GM18502 (cell line): ENCODE results near the gene GAL3ST3.
"Not testable (repeated sequence)": the region's sequence is repeated elsewhere in the genome, so short reads cannot be mapped to it uniquely, and the experiment has no call there.

Experiments
- ATAC-seq: cut with Tn5 transposase; IDR thresholded peaks from one replicate; pipeline ENCODE4 v1.9.1; 2021; ENCODE audit warnings: mild to moderate bottlenecking; ENCODE audit not compliant: unreplicated experiment, poor library complexity

Gene GAL3ST3, protein sequence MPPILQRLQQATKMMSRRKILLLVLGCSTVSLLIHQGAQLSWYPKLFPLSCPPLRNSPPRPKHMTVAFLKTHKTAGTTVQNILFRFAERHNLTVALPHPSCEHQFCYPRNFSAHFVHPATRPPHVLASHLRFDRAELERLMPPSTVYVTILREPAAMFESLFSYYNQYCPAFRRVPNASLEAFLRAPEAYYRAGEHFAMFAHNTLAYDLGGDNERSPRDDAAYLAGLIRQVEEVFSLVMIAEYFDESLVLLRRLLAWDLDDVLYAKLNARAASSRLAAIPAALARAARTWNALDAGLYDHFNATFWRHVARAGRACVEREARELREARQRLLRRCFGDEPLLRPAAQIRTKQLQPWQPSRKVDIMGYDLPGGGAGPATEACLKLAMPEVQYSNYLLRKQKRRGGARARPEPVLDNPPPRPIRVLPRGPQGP

GRCh38 chr11:66048547-66049323 lies at the start of gene GAL3ST3:
Gene GAL3ST3, minus strand, starts transcription at chr11:66049161. Its CDS starts 3,746 bp downstream, at chr11:66045415.
- ATAC-seq, result no peak

- ATAC-seq, result not testable (repeated sequence)
Measured at GRCh38 chr11:66092125-66092524, 43.2 kb upstream of the GAL3ST3 start.

- no peak for ATAC-seq
Measured at GRCh38 chr11:66090288-66090687, 41.3 kb upstream of the GAL3ST3 start.

- ATAC-seq, result no peak
Measured at GRCh38 chr11:66089067-66089466, 40.1 kb upstream of the GAL3ST3 start.

DNA sequence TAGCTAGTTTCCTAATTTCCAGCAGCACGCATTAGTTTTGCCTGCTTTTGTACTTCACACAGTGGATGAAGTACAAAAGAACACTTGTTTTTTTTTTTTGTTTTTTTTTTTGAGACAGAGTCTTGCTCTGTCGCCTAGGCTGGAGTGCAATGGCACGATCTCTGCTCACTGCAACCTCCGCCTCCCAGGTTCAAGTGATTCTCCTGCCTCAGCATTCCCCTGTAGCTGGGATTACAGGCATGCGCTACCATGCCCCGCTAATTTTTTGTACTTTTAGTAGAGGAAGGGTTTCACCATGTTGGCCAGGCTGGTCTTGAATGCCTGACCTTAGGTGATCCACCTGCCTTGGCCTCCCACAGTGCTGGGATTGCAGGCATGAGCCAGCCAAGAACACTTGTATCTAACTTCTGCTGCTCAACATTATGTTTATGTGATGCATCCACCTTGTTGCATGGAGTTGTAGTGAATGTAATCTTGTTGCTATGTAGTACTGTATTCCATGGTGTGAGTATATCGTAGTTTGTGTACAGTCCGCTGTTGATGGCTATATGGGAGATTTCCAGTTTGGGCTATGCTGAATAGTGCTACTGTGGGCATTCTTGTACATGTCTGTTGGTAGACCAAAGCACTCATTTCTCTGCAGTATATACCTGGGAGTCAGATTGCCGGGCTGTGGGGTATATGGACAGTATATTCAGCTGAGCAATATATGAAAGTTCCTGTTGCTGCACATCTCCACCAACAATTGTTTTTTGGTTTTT lies 38.4 kb upstream of the GAL3ST3 start:
- no peak for ATAC-seq

GRCh38 chr11:66084821-66085475 lies 36.0 kb upstream of the GAL3ST3 start:
- no peak for ATAC-seq

DNA sequence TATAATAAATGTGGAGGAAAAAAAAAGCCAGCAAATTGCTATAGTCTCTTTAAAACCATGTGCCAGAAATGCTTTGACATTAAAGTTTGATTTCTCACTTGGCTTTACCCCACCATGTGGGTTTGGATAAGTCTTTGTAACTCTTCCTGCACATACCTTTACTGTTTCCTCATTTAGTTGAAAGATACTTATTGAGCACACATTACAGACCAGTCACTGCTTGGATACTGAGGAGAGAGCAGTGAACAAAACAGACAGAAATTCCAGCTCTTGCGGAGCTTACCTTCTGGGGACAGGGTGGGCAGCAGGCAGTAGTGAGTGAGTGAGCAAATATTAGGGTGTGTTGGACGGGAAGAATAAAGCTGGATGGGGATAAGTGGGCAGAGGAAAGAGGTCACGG lies 34.8 kb upstream of the GAL3ST3 start:
- no peak for ATAC-seq

DNA sequence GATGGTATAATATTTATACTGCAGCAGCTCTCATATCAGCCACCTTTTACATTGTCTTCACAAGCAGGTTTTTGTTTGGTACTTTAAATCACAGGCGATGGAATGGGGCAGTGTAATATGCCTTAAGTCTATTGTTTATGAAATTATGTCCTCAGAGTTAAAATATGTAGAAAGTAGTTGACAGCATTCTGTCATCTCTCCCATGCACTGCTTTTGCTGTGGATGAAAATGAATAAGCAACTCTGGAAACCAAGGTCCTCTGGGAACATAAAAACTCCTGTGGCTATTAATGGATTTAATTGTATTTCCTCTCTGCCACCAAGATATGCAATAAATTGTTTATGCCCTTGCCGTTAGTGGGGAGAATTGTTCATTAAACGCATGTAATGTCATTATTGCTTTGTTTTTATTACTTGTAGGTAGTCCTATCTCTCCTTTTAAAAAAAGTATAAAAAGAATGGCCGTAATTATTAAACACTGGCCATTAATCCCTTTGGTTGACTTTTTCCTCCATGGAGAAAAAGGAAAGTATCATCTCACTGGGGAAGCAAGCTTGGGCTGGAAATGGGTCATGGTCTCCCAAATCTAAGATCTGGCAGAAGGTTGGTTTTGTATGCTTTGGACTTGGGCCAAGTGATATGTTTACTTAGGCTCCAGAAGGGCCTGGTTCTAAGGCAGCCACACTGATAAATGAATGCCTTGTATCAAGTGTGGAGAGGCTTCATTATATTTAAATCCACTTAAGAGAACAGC lies 34.2 kb upstream of the GAL3ST3 start:
- ATAC-seq, result no peak

DNA sequence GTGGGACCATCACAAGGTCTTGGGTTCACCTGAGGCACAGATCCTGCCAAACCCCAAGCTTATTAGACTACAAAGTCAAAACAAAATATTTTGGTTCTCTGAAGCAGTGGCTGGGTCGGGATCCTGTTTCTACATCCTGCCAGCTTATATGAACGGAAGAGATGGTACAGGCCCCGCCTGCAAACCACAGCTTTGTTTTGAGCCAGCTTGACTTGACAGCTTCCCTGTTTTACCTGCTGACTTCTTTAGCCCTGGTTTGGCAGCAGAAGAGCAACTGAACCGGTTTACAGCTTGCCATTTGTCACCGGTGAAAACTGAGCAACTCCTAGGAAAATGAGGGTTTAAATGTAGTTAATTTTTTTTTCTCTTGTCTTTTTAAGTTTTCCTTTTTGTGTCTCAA lies 32.5 kb upstream of the GAL3ST3 start:
- peak; percentile 61 for ATAC-seq

- no peak for ATAC-seq
Measured at GRCh38 chr11:66080055-66080817, 31.3 kb upstream of the GAL3ST3 start.

GRCh38 chr11:66078949-66079348 lies 30.0 kb upstream of the GAL3ST3 start:
- not testable (repeated sequence) for ATAC-seq

DNA sequence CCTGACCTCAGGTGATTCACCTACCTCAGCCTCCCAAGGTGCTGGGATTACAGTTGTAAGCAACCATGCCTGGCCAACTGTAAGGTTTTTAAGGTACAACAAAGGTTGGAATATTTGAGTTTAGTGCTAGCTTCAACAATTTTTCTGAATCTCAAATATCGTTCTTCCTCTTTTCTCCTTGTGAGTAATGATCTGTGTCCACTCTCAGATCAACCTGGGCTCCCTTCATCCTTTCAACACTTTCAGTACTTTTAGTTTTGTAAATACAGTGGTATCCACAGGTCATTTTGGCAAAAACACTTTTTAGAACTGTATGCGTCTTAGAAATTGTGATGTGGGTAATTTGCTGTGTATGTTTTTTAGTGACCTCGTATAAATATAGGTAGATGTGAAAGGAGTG lies 29.0 kb upstream of the GAL3ST3 start:
- no peak for ATAC-seq

DNA sequence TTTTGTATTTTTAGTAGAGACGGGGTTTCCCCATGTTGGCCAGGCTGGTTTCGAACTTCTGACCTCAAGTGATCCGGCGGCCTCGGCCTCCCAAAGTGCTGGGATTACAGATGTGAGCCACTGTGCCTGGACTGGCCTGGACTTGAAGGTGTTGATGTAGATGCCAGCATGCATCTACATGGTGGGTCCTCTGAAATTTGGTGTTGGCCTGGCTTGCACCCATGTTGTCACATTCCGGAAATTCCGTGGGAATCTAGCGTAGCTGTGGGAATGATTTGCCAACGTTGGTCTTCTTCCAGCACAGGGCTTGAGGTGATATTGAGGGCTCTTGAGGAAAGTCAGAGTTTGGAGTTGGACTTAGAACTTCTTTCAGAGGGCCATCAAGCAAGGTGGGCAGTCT lies 27.6 kb upstream of the GAL3ST3 start:
- ATAC-seq, result no peak

- no peak for ATAC-seq
Measured at GRCh38 chr11:66075273-66075672, 26.3 kb upstream of the GAL3ST3 start.

GRCh38 chr11:66073669-66074068 lies 24.7 kb upstream of the GAL3ST3 start:
- no peak for ATAC-seq

- ATAC-seq, result no peak
Measured at GRCh38 chr11:66072518-66072917, 23.6 kb upstream of the GAL3ST3 start.

GRCh38 chr11:66072081-66072480 lies 23.1 kb upstream of the GAL3ST3 start:
- no peak for ATAC-seq

DNA sequence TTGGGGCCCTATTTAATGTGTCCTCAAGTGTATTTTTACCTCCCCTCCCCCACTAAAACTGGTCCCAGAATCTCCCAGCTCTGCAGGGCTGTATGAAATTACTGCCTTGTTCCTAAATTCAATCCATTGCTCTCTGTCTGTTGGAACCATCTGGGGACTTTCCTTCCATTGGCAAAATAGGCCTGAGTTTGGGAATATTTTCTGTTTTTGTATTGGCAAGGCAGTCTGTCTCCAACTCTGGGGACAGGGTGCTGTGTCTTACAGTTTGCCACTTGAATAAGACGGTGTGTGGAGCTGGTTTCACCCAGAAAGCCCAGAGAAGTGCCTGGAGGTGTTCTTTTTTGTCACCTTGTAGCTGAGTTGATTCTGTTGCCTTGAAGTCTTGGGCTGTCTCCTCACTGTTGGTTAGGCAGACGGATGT lies 22.4 kb upstream of the GAL3ST3 start:
- no peak for ATAC-seq
